Esophagus squamous epithelium (tissue), 4 donors: ENCODE measurements around the gene IGFL4.

ENCODE experiments used
- CTCF ChIP-seq, 6 experiments: fragments of 450-650 bp in 4 of 6; fragments of 200-600 bp in 2 of 6; sonication (generic) in 2 of 6; IDR thresholded peaks; one replicate each; pipeline ENCODE4 v1.5.1; 2016 to 2019; ENCODE audit warnings: antibody characterized with exemption in 6 of 6, mild to moderate bottlenecking in 4 of 6, moderate library complexity in 4 of 6
- POLR2A ChIP-seq, 4 donors: fragments of 450-650 bp; IDR thresholded peaks; one replicate each; pipeline ENCODE4 v1.6.1; 2017; ENCODE audit warnings: antibody characterized with exemption in 4 of 4, mild to moderate bottlenecking in 4 of 4, moderate library complexity in 3 of 4

GRCh38 chr19:46030812-46031550 is 9.8 kb downstream of the IGFL4 start:
- TF ChIP-seq CTCF (IDR thresholded peaks at IDR 0.05) (no peak), POLR2A (IDR thresholded peaks at IDR 0.05) (no peak)
